PFSK-1 (cell line): ENCODE measurements around the gene C10orf95.

Experiments
- POLR2AphosphoS5 ChIP-seq: IDR thresholded peaks from 2 replicates; pipeline ENCODE4 v1.6.1; 2012; ENCODE audit warnings: low read depth, mild to moderate bottlenecking, control low read depth, low read length, moderate library complexity
- SIN3A ChIP-seq: IDR thresholded peaks from 2 replicates; pipeline ENCODE4 v1.6.1; 2012; ENCODE audit warnings: mild to moderate bottlenecking, low read length, moderate library complexity, borderline replicate concordance; ENCODE audit not compliant: insufficient read depth
- TAF1 ChIP-seq: IDR thresholded peaks from 2 replicates; pipeline ENCODE4 v1.6.1; 2012; ENCODE audit warnings: low read length, control low read depth, borderline replicate concordance; ENCODE audit not compliant: insufficient read depth
- TF ChIP-seq, protein P1 (sequence below), 2 experiments: IDR thresholded peaks; 2 replicates each; pipeline versions ENCODE4 v1.6.1 to v1.8.0; 2011 to 2012; ENCODE audit warnings: low read depth in 2 of 2, low read length in 2 of 2, control low read depth in 1 of 2, inconsistent platforms in 1 of 2, mild to moderate bottlenecking in 1 of 2, moderate library complexity in 1 of 2; ENCODE audit not compliant: insufficient read depth in 1 of 2

- TF ChIP-seq TAF1 (no peak), POLR2AphosphoS5 (no peak), SIN3A (no peak)
- TF ChIP-seq, protein P1, sequence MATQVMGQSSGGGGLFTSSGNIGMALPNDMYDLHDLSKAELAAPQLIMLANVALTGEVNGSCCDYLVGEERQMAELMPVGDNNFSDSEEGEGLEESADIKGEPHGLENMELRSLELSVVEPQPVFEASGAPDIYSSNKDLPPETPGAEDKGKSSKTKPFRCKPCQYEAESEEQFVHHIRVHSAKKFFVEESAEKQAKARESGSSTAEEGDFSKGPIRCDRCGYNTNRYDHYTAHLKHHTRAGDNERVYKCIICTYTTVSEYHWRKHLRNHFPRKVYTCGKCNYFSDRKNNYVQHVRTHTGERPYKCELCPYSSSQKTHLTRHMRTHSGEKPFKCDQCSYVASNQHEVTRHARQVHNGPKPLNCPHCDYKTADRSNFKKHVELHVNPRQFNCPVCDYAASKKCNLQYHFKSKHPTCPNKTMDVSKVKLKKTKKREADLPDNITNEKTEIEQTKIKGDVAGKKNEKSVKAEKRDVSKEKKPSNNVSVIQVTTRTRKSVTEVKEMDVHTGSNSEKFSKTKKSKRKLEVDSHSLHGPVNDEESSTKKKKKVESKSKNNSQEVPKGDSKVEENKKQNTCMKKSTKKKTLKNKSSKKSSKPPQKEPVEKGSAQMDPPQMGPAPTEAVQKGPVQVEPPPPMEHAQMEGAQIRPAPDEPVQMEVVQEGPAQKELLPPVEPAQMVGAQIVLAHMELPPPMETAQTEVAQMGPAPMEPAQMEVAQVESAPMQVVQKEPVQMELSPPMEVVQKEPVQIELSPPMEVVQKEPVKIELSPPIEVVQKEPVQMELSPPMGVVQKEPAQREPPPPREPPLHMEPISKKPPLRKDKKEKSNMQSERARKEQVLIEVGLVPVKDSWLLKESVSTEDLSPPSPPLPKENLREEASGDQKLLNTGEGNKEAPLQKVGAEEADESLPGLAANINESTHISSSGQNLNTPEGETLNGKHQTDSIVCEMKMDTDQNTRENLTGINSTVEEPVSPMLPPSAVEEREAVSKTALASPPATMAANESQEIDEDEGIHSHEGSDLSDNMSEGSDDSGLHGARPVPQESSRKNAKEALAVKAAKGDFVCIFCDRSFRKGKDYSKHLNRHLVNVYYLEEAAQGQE (IDR thresholded peaks at IDR 0.05; ENCODE audit: insufficient read depth in 1 of 2, low read depth in 2 of 2, low read length in 2 of 2) = no peak
Measured at GRCh38 chr10:102434394-102435132, 16.8 kb downstream of the C10orf95 start.
